22Rv1 (cell line): Measurements from ENCODE around the gene GTF2E1.

Experiments used
- CTCF ChIP-seq: fragments of 450-650 bp; IDR thresholded peaks from 2 replicates; pipeline ENCODE4 v1.5.1; 2017; ENCODE audit warnings: mild to moderate bottlenecking
- ZFX ChIP-seq: fragments of 450-650 bp; IDR thresholded peaks from 2 replicates; pipeline ENCODE4 v1.6.1; 2017; ENCODE audit warnings: antibody characterized with exemption, borderline replicate concordance

DNA sequence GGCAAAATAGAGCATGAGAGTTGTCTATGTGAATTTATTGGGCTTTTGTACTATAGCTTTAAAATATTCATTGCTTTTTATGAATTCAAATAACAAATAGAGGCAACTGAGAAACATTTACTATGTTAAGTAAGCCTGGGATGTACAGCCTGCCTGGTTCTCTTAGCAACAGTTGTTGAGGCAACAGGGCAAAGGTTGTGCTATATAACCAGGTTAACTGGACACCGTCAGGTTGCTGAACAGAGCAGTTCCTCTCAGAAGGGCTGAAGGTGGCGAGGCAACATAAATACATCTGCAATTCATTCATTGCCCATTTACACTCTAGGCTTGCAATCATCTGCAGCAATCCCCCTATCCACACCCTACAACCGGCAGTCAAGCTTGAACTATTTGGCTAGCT, 78.2 kb downstream of the GTF2E1 start:
- TF ChIP-seq CTCF (no peak), ZFX (no peak)
